ENCODE measurements around the gene MIB2. TPM values are rescaled to one million over a fixed set of nuclear protein-coding genes. Genes with fewer than 3 reads are reported as not detected.
A peak's percentile ranks its signal among the peaks of the same experiment; 100 is the strongest.

The MIB2 gene
- total and polyA plus RNA-seq, 9 donors, result 43.2 to 111 (median 72.4) TPM

DNA sequence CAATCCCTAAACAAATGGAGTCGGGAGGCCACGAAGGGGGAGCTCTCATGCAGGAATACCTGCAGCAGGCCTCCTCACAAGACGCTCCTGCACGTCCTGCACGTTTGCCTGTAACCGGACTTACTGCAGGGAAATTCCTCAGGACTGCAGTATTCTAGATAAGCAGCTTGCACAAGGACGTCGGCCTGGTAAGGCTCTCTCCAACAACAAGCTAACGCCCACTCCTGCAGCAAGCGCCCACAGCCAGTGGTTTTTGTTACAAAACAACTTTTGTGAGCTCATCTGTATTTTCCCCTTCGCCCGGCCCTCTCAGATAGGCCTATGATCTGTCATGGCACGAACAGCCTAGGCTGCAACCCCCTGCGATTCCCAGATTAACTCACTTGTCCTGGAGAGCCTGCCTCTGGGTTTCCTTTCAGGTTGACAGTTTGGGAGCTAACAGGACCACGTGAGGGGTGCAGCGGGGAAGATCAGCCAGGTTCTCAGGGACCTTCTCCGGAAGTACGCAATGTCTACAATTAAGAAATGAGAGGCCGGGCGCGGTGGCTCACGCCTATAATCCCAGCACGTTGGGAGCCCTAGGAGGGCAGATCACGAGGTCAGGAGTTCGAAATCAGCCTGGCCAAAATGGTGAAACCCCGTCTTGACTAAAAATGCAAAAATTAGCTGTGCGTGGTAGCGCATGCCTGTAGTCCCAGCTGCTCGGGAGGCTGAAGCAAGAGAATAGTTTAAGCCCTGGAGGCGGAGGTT lies 921 bp upstream of the MIB2 start:
- H3K4me1 ChIP-seq (ENCODE audit: control insufficient read depth, insufficient read depth, low read length), result peaks cover 39% of the 10 kb centered on the region
- peaks cover 21% of the 10 kb centered on the region for H3K36me3 ChIP-seq (ENCODE audit: control insufficient read depth, insufficient read depth, low read length)
- no peak overlapping the region for H3K27ac ChIP-seq (ENCODE audit: low read length)
- no peaks in the 10 kb centered on the region for H3K9me3 ChIP-seq (replicated peaks; ENCODE audit: control insufficient read depth, low read depth, low read length)
- no peak for DNase-seq
- H3K27me3 ChIP-seq (ENCODE audit: control insufficient read depth, insufficient read depth, low read length), result no peaks in the 10 kb centered on the region
- 29% methylated on average over 28 of the region's 30 CpGs for WGBS (ENCODE audit: insufficient coverage)
- H3K4me3 ChIP-seq (ENCODE audit: low read length), result peak overlapping the region; percentile 100

DNA sequence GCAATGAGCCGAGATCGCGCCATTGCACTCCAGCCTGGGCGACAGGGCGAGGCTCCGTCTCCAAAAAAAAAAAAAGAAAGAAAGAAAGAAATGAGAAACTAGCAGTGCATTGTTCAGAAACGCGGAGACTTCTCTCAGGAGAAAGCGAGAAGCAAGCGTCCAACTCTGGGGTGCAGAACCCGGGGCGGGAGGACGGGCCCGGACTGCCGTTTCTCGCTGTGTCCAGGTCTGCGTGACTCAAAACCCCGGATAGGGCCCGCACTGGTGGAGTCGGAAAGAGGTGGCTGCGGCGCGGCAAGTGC lies 395 bp upstream of the MIB2 start:
- under 1% methylated on average over 23 of the region's 23 CpGs for WGBS (ENCODE audit: insufficient coverage)
- H3K9me3 ChIP-seq (replicated peaks; ENCODE audit: control insufficient read depth, low read depth, low read length), result no peaks in the 10 kb centered on the region
- peak overlapping the region; percentile 71 for H3K27ac ChIP-seq (ENCODE audit: low read length)
- peaks cover 21% of the 10 kb centered on the region for H3K36me3 ChIP-seq (ENCODE audit: control insufficient read depth, insufficient read depth, low read length)
- peak overlapping the region; percentile 100 for H3K4me3 ChIP-seq (ENCODE audit: low read length)
- H3K4me1 ChIP-seq (ENCODE audit: control insufficient read depth, insufficient read depth, low read length), result peaks cover 45% of the 10 kb centered on the region
- no peaks in the 10 kb centered on the region for H3K27me3 ChIP-seq (ENCODE audit: control insufficient read depth, insufficient read depth, low read length)
- no peak for DNase-seq

DNA sequence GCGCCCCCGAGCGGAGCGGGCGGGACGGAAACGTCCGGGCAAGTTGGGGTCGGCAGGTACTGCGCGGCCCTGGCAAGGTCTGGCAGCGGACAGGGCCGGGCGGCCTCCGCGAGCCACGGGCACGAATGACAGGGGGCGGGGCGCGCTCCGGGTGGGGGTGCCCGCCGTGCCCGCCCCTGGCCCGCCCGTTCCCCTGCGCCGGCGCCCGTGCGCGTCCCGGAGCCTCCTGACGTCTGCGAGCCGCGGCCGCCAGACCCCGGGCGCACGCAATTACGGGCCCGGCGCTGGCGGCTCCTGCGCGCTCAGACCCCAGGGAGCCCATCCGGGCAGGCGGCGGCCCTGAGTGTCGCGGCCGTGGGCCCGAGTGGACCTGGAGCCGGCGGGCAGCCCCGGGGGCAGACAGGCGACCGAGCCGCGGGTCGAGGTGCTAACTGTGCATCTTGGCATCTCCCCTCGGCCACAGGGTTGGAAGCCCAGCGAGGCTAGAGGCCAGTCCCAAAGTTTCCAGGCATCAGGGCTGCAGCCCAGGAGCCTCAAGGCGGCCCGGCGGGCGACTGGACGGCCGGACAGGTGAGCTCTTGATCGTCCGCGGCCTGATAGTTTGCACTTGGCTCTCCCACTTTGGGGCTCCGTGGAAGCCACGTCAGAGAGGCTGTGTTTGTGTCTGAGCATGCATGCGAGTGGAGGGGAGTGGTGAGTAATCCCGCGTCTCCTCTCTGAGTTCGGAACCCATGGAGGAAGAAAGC lies 918 bp downstream of the MIB2 start:
- peak overlapping the region; percentile 100 for H3K4me3 ChIP-seq (ENCODE audit: low read length)
- peaks cover 21% of the 10 kb centered on the region for H3K36me3 ChIP-seq (ENCODE audit: control insufficient read depth, insufficient read depth, low read length)
- H3K9me3 ChIP-seq (replicated peaks; ENCODE audit: control insufficient read depth, low read depth, low read length), result no peaks in the 10 kb centered on the region
- no peak overlapping the region for H3K27ac ChIP-seq (ENCODE audit: low read length)
- WGBS (ENCODE audit: insufficient coverage), result 4% methylated on average over 80 of the region's 80 CpGs
- H3K4me1 ChIP-seq (ENCODE audit: control insufficient read depth, insufficient read depth, low read length), result peaks cover 47% of the 10 kb centered on the region
- no peak for DNase-seq
- H3K27me3 ChIP-seq (ENCODE audit: control insufficient read depth, insufficient read depth, low read length), result no peaks in the 10 kb centered on the region

DNA sequence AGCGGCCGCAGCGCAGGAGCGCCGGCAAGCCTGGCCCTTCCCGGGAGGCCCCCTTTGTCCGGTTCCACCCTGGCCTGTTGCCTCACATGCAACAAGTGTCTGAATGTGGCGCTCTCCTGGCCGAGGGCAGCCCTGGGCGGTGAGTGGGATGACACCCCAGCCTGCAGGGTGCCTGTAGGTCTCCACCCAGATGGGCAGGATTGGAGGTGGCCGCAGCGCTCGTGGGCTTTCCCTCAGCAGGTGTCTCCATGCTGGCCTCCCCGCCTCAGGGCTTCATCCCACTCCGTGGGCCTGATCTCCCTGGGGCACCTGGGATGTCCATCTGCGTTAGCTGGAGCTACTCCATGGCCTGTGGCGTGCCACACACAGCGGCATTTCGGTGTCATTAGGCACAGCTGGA lies 1.5 kb downstream of the MIB2 start:
- H3K27me3 ChIP-seq (ENCODE audit: control insufficient read depth, insufficient read depth, low read length), result no peaks in the 10 kb centered on the region
- H3K36me3 ChIP-seq (ENCODE audit: control insufficient read depth, insufficient read depth, low read length), result peaks cover 21% of the 10 kb centered on the region
- no peaks in the 10 kb centered on the region for H3K9me3 ChIP-seq (replicated peaks; ENCODE audit: control insufficient read depth, low read depth, low read length)
- H3K4me3 ChIP-seq (ENCODE audit: low read length), result peak overlapping the region; percentile 54
- no peak for DNase-seq
- H3K27ac ChIP-seq (ENCODE audit: low read length), result no peak overlapping the region
- peaks cover 48% of the 10 kb centered on the region for H3K4me1 ChIP-seq (ENCODE audit: control insufficient read depth, insufficient read depth, low read length)
- WGBS (ENCODE audit: insufficient coverage), result 80% methylated on average over 14 of the region's 19 CpGs

DNA sequence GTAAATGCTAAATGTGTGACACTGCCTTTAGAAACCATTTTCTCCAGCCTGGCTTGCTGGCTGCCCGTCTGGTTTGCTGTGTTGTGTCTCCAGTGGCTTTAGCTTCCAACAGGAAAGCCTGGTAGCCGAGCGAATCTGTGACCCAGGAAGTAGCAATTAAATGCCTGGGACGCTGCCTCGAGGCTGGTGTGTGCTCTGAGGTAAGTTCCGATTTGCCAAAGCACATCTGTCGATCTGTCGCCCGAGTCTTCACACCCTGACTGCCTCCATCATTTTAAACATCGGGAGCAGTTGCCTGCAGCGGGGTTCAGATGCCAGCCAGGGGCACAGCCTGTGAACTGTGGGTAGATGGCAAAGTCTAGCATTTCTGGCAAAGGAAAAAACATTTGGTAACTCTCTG lies 2.2 kb downstream of the MIB2 start:
- Histone ChIP-seq H3K27ac (ENCODE audit: low read length) (no peak overlapping the region), H3K27me3 (ENCODE audit: control insufficient read depth, insufficient read depth, low read length) (no peaks in the 10 kb centered on the region), H3K9me3 (replicated peaks; ENCODE audit: control insufficient read depth, low read depth, low read length) (no peaks in the 10 kb centered on the region), H3K4me1 (ENCODE audit: control insufficient read depth, insufficient read depth, low read length) (peaks cover 53% of the 10 kb centered on the region), H3K36me3 (ENCODE audit: control insufficient read depth, insufficient read depth, low read length) (peaks cover 24% of the 10 kb centered on the region), H3K4me3 (ENCODE audit: low read length) (no peak overlapping the region)
- DNase-seq, result no peak
- WGBS (ENCODE audit: insufficient coverage), result 86% methylated on average over 7 of the region's 11 CpGs

DNA sequence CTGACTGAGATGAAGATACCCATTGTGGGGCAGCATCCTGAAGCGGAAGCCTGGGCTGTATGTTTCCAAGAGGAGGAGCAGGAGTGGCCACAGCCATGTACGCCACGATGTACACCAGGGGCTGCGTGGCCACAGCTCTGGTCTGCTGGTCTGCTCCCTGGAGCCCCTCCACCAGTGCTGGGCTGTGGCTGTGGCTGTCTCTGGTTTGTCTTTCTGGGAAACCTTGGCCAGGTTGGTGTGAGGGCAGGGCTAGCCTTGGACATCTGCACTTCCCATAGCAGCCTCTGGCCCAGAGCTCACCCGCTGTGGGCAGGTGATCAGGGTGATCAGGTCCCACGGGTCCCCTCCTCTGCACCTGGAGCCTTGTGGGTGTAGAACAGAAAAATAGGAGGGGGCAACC lies 2.6 kb downstream of the MIB2 start:
- 97% methylated on average over 6 of the region's 6 CpGs for WGBS (ENCODE audit: insufficient coverage)
- H3K4me3 ChIP-seq (ENCODE audit: low read length), result no peak overlapping the region
- H3K27ac ChIP-seq (ENCODE audit: low read length), result no peak overlapping the region
- no peak for DNase-seq
- H3K36me3 ChIP-seq (ENCODE audit: control insufficient read depth, insufficient read depth, low read length), result peaks cover 26% of the 10 kb centered on the region
- no peaks in the 10 kb centered on the region for H3K27me3 ChIP-seq (ENCODE audit: control insufficient read depth, insufficient read depth, low read length)
- no peaks in the 10 kb centered on the region for H3K9me3 ChIP-seq (replicated peaks; ENCODE audit: control insufficient read depth, low read depth, low read length)
- H3K4me1 ChIP-seq (ENCODE audit: control insufficient read depth, insufficient read depth, low read length), result peaks cover 55% of the 10 kb centered on the region

DNA sequence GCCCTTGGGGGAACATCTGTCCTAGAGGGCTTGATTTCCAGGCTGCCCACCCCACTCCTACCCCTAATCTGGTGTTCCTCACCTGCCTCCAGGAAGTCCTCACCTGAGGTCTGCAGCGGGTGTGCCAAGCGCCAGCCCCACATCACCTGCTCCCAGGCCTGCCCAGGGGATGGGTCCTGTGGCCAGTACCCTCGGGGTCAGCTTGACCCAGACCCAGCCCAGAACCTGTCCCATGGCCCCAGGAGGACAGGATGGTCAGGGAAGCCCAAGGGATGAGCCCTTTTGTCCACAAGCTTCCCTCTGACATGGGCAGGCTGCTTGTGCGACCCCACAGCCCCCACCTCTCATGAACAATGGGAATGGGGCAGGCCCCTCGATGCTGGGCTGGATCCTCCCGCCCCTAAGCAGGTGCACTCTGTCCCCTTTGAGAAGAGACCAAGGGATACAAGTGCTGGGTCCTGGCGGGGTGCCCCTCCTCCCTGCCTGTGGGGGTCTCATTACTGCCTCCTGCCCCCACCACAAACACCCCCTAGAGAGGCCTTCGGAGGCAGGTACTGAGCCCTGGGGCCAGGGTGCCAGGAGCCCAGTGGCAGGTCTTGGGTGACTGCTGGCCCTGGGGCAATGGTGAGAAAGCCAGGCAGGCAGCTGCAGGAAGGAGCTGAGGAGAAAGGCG lies 3.2 kb downstream of the MIB2 start:
- WGBS (ENCODE audit: insufficient coverage), result 98% methylated on average over 7 of the region's 9 CpGs
- Histone ChIP-seq H3K27me3 (ENCODE audit: control insufficient read depth, insufficient read depth, low read length) (no peaks in the 10 kb centered on the region), H3K4me1 (ENCODE audit: control insufficient read depth, insufficient read depth, low read length) (peaks cover 55% of the 10 kb centered on the region), H3K36me3 (ENCODE audit: control insufficient read depth, insufficient read depth, low read length) (peaks cover 26% of the 10 kb centered on the region), H3K27ac (ENCODE audit: low read length) (no peak overlapping the region), H3K4me3 (ENCODE audit: low read length) (no peak overlapping the region), H3K9me3 (replicated peaks; ENCODE audit: control insufficient read depth, low read depth, low read length) (no peaks in the 10 kb centered on the region)
- DNase-seq, result no peak

DNA sequence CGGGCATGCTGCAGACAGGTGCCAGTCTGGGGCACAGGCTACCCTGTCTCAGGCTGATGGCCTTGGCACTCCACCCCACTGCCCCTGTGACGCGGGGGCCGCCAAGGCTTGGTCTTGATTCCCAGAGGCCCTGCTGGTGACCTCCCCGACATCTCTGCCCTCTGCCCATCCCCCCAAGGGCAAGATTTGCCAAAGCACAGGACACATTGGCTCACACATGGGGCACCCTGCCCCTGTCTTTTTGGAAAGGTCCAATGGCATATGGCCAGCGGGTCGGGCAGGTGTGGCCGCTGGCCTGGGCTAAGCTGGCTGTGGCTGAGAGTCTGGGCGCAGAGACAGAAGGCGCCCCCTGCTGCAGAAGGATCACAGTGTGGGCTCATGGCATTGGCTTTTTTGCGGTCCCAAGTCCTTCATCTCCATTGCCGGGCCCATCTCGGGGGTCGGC lies 4.6 kb downstream of the MIB2 start:
- H3K36me3 ChIP-seq (ENCODE audit: control insufficient read depth, insufficient read depth, low read length), result peaks cover 30% of the 10 kb centered on the region
- no peak overlapping the region for H3K4me3 ChIP-seq (ENCODE audit: low read length)
- DNase-seq, result no peak
- H3K27me3 ChIP-seq (ENCODE audit: control insufficient read depth, insufficient read depth, low read length), result no peaks in the 10 kb centered on the region
- H3K27ac ChIP-seq (ENCODE audit: low read length), result peak overlapping the region; percentile 69
- 72% methylated on average over 12 of the region's 14 CpGs for WGBS (ENCODE audit: insufficient coverage)
- H3K4me1 ChIP-seq (ENCODE audit: control insufficient read depth, insufficient read depth, low read length), result peaks cover 43% of the 10 kb centered on the region
- no peaks in the 10 kb centered on the region for H3K9me3 ChIP-seq (replicated peaks; ENCODE audit: control insufficient read depth, low read depth, low read length)

DNA sequence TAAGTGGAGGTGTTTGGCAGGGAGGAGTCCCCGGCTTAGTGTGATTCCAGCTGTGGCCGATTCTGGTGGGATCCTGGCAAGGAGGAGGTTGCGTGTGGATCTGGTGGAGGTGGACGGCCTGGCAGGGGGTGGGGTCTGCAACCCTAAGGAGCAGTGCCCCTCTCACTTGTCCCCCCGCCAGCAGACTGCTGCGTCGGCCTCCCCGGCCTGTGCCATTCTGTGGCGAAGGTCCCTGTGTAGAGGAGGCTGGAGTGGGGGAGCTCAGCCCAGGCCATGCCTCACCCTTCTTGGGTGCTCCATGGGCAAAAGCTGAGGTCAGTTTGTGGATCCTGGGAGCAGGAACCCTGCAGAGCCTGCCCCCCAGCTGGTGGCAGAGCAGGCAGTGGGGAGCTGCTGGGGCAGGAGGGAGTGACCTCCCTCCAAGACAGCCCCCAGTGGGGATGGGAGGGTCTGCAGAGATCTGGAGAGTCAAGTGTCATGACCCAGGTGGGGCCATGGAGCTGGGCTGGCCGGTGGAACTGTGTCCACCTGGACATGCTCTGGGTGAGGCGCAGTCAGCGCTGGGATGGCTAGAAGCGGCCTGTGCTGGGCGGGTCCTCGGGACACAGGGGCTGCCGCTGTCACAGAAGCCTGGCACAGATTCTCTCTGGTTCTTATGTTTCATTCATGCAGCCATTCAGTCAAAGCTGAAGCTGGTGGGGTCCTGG lies 5.3 kb downstream of the MIB2 start:
- no peak for DNase-seq

More for the DNA sequence above, 5.3 kb downstream of the MIB2 start:
- H3K36me3 ChIP-seq (ENCODE audit: control insufficient read depth, insufficient read depth, low read length), result peaks cover 36% of the 10 kb centered on the region
- H3K9me3 ChIP-seq (replicated peaks; ENCODE audit: control insufficient read depth, low read depth, low read length), result no peaks in the 10 kb centered on the region
- 85% methylated on average over 10 of the region's 16 CpGs for WGBS (ENCODE audit: insufficient coverage)
- H3K4me1 ChIP-seq (ENCODE audit: control insufficient read depth, insufficient read depth, low read length), result peaks cover 43% of the 10 kb centered on the region
- peak overlapping the region; percentile 69 for H3K27ac ChIP-seq (ENCODE audit: low read length)
- H3K27me3 ChIP-seq (ENCODE audit: control insufficient read depth, insufficient read depth, low read length), result no peaks in the 10 kb centered on the region
- no peak overlapping the region for H3K4me3 ChIP-seq (ENCODE audit: low read length)

All from muscle of leg (tissue), 11 donors.